Endothelial cell (in vitro differentiated cells): ENCODE results near the gene TMSB10. TPM values are rescaled to one million over a fixed set of nuclear protein-coding genes. Genes with fewer than 3 reads are reported as not detected.

Experiments used
- DNase-seq: peaks from one replicate; pipeline ENCODE4 v3.0.0; 2021; ENCODE audit warnings: low spot score
- H3K27ac Mint-ChIP-seq: one replicate; pipeline ENCODE4 v1.8.0; 2021; ENCODE audit warnings: mixed read lengths, inconsistent platforms; ENCODE audit not compliant: unreplicated experiment
- H3K27me3 Mint-ChIP-seq: one replicate; pipeline ENCODE4 v1.8.0; 2021; ENCODE audit warnings: mild to moderate bottlenecking, moderate library complexity, mixed read lengths, inconsistent platforms; ENCODE audit not compliant: unreplicated experiment
- H3K36me3 Mint-ChIP-seq: one replicate; pipeline ENCODE4 v1.8.0; 2021; ENCODE audit warnings: mild to moderate bottlenecking, low read depth, mixed read lengths, inconsistent platforms; ENCODE audit not compliant: unreplicated experiment
- H3K4me1 Mint-ChIP-seq: one replicate; pipeline ENCODE4 v1.8.0; 2021; ENCODE audit warnings: mild to moderate bottlenecking, mixed read lengths, inconsistent platforms; ENCODE audit not compliant: unreplicated experiment
- H3K4me3 Mint-ChIP-seq: one replicate; pipeline ENCODE4 v1.8.0; 2021; ENCODE audit warnings: mild to moderate bottlenecking, mixed read lengths, inconsistent platforms; ENCODE audit not compliant: unreplicated experiment
- H3K9me3 Mint-ChIP-seq: one replicate; pipeline ENCODE4 v1.8.0; 2021; ENCODE audit warnings: mixed read lengths, inconsistent platforms; ENCODE audit not compliant: unreplicated experiment
- CTCF ChIP-seq: fragments of 200-600 bp; sonication (generic); IDR thresholded peaks from one replicate; pipeline ENCODE4 v1.5.0; 2021; ENCODE audit warnings: antibody characterized with exemption; ENCODE audit not compliant: unreplicated experiment
- total RNA-seq: library from RNA; stranded (reverse); fragmentation: NEBNext Ultra II Directional; extraction: Animal tissue kit (Norgen Biotek cat#: 25700); gene quantifications from one replicate; pipeline ENCODE4 v1.2.1, GENCODE V29; 2021; ENCODE audit not compliant: unreplicated experiment

TMSB10 gene
- total RNA-seq, 1 donor from 2014 or later = 3,500 TPM

GRCh38 chr2:84904717-84905174 is 710 bp upstream of the TMSB10 start:
- Mint-ChIP-seq H3K36me3 (peaks cover 34% of the 10 kb centered on the region), H3K9me3 (no peaks in the 10 kb centered on the region), H3K4me1 (peaks cover 26% of the 10 kb centered on the region), H3K27me3 (peaks cover 25% of the 10 kb centered on the region), H3K27ac (peak overlapping the region; percentile 80), H3K4me3 (peak overlapping the region; percentile 94)
- DNase-seq = peak; percentile 56
- TF ChIP-seq CTCF = no peak

GRCh38 chr2:84906108-84906899 is 848 bp downstream of the TMSB10 start:
- Mint-ChIP-seq H3K4me1 (peaks cover 26% of the 10 kb centered on the region), H3K27ac (peak overlapping the region; percentile 96), H3K27me3 (peaks cover 30% of the 10 kb centered on the region), H3K4me3 (peak overlapping the region; percentile 95), H3K9me3 (no peaks in the 10 kb centered on the region), H3K36me3 (peaks cover 40% of the 10 kb centered on the region)
- no peak for DNase-seq
- no peak for TF ChIP-seq CTCF

- Mint-ChIP-seq H3K36me3 (peaks cover 40% of the 10 kb centered on the region), H3K4me1 (peaks cover 26% of the 10 kb centered on the region), H3K27ac (peak overlapping the region; percentile 96), H3K4me3 (peak overlapping the region; percentile 95), H3K9me3 (no peaks in the 10 kb centered on the region), H3K27me3 (peaks cover 30% of the 10 kb centered on the region)
- DNase-seq = peak; percentile 36
- TF ChIP-seq CTCF = no peak
Measured at GRCh38 chr2:84906900-84907714, 1.7 kb downstream of the TMSB10 start.

GRCh38 chr2:84908948-84909713 is 3.7 kb downstream of the TMSB10 start:
- H3K9me3 Mint-ChIP-seq = no peaks in the 10 kb centered on the region
- H3K4me3 Mint-ChIP-seq = peak overlapping the region; percentile 78
- H3K27me3 Mint-ChIP-seq = peaks cover 26% of the 10 kb centered on the region
- peak overlapping the region; percentile 5 for H3K27ac Mint-ChIP-seq
- peaks cover 40% of the 10 kb centered on the region for H3K36me3 Mint-ChIP-seq
- H3K4me1 Mint-ChIP-seq = peaks cover 24% of the 10 kb centered on the region
- TF ChIP-seq CTCF = no peak
- DNase-seq = no peak
